ENCODE measurements around the gene IGLL5.

Gene IGLL5

DNA sequence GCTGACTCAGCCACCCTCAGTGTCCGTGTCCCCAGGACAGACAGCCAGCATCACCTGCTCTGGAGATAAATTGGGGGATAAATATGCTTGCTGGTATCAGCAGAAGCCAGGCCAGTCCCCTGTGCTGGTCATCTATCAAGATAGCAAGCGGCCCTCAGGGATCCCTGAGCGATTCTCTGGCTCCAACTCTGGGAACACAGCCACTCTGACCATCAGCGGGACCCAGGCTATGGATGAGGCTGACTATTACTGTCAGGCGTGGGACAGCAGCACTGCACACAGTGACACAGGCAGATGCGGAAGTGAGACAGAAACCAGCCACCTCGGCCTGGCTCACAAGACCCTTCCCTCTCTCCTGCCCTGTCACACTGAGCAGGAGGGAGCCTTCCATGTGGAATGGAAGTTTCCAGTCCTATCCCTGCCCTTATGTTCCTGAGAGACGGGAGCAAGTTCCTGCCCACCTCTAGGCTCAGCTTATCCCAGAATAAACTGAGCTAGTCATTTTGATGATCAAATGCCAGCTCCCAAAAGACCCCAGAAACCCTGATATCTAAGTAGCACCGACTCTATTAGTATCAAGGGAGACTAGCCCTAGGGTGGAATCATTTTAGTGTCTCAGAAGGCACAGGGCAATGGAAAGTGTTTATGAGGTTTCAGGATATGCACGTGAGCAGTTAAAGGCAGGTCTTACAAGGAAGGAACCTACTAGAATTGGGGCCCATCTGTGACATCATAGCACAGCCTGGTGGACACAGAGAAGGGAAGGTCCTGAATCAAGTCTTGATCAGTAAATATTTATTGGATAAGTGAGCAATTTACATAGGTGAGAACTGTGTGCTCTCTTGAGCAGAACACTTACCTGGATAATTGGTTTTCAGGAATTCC is 6.3 kb upstream of the IGLL5 start:
- in situ Hi-C loops (cut with MboI; ENCODE audit: low pct_unique_long_range_greater_than_20kb, low sequenced_read_pairs): no loop called here

DNA sequence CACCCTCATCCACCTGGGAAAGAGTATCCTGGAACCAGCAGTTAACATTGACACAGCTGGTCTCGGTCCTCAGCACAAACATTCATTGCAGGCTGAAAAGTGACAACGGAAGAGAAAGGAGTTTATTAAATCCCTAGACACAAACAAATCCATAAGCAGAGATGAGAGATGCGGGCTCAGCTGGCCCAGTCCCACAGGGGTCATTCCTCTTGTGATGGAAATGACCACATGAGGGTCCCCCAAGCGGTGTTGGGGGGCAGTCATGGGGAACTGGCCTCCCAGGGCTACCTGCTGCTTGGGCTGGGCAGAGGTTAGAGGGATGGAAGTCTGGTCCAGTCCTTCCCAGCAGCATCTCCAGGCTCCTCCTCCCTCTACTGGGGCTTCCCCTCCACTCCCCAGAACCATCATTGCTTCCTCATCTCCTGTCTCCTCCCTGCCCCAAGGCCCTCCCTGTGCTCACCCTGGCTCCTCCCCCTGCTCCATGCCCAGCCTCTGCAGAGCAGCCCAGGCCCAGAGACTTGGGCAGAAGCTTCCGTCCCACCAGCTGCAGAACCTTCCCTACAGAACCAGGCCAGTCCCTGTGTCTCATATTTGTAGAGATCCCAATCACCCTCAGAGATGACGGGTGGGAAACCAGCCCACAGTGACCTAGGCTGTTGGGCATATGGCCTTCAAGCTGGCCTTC is 5.4 kb upstream of the IGLL5 start:
- in situ Hi-C loops (cut with MboI; ENCODE audit: low pct_unique_long_range_greater_than_20kb, low sequenced_read_pairs): no loop called here
- DNase-seq: peak; percentile 24

More for the DNA sequence above, 6.3 kb upstream of the IGLL5 start:
- no peak for DNase-seq

DNA sequence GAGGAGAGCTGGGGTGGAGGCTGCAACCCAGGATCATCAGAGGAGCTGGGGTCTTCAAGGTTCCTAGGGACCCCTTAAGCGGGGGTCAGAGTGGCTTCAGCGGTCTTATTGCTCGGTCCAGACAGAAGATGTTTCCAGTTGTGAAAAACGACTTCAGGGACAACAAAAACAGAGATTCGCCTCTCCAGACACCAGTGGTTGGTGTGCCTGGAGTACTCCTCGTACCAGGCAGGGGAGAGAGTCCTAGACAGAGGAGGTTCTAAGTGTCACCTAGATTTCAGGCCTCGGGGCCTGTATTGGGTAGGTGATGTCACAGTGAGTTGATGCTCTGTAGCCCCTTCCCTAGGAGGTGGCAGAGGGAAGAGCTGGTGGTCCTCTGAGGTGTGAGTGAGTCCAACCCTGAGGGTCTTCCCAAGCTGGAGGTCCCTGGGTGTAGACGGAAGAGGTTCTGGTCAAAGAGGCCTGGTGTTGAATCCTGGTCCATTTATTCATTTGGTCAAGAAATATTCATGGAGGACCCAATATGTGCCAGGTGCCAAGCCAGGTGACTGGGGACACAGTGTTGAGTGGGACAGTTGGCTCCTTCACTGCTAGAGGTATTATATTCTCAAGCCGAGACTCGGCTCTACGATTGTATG is 4.4 kb upstream of the IGLL5 start:
- in situ Hi-C loops (cut with MboI; ENCODE audit: low pct_unique_long_range_greater_than_20kb, low sequenced_read_pairs): no loop called here

DNA sequence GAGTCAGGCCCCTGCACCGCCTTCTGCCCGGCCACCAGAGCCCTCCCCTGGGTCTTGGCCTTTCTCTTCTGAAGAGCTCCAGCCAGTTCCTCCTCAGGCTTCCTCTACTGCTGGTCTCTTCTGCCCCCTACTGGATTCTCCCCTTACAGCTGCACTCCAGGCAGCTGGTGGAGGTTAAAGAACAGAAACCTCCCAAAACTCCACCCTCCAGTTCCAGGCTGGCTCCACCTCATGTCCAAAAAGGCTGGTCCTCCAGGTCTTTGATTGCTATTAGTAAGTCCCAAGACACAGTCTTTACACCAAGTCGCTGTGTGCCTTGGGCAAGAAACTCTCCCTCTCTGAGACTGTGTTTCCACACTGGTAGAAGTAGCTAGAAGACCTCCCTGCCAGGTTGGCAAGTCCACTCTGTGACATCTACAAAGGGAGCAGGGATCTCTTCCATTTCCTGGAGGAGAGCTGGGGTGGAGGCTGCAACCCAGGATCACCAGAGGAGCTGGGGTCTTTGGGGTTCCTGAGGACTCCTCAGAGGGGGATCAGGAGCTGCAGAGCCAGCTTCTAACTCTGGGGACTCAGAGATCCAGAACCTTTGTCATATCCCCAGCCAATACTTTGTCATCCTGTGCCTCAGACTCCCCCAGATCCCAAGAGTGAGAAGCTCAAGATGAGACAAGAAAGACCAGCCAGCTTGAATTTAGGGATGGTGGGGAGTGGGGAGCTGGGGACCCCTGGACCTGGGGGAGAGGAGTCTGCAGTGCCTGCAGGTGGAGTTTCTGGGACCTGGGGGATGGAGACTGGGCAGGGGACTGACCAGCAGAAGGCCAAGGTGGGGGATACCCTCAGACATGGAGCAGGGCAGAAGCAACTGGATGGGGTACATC is 3.4 kb upstream of the IGLL5 start:
- DNase-seq: peak; percentile 86
- in situ Hi-C loops (cut with MboI; ENCODE audit: low pct_unique_long_range_greater_than_20kb, low sequenced_read_pairs): no loop called here

More for the DNA sequence above, 4.4 kb upstream of the IGLL5 start:
- DNase-seq: no peak

DNA sequence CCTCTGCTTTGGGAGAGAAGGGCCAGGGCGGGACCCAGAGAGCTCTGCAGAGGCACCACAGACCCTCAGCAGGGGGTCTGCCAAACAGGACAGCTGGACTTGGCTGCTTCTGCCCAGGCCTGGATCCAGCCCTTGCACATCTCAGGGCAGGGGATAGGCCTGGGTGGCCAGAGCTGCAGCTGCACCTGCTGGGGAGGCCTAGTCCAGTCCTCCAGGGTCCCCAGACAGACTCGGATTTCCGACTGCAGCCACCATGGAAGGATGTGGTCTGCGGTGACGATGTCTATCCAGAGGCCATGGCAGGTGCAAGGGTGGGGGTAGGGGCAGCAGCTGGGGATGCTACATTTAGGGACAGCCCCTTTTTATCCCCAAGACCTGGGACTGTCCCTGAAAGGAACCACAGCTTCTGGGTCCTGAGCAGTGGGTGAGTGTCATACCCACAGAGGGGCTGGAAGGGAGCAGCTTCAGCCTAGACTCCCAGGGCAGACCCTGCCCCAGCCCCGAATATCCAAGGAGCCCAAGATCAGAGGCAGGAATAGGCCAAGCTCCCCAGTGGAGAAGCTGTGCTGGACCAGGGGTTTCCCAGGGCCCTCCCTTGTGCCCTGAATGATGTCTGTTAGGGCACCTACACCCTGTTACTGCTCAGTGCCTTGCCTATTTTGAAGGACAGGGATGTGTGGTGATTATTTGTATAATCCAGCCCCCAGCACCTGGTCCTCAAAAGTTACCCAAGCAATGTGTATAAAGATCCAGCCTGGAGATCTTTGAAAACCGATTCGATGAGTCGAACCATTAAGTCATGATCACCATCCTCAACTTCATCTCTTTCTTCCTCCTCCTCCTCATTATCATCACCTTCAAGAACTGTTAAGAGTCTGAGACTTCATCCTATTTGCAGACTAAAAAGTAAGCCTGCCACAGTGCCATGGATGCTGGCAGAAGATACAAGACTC is 2.5 kb upstream of the IGLL5 start:
- in situ Hi-C loops (cut with MboI; ENCODE audit: low pct_unique_long_range_greater_than_20kb, low sequenced_read_pairs): no loop called here

DNA sequence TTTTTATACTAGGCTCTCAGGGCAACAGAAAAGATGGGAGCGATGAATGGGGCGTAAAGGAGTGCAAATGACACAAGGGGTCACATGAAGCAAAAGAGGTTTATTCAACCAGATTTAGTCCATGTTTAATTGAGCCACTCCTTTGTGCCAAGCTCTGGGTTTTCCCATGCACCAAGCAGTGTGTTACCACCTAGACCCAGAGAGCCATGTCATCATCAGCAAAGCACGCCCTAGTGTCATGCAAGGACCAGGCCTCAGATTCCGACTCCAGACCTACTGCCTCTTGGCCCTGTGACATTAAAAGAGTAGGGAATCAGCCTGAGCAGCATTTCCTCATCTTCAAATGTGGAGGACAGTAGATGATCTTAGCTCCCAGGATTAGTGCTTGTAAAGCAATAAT is 1.1 kb upstream of the IGLL5 start:
- no peak for DNase-seq
- in situ Hi-C loops (cut with MboI; ENCODE audit: low pct_unique_long_range_greater_than_20kb, low sequenced_read_pairs): no loop called here

More for the DNA sequence above, 2.5 kb upstream of the IGLL5 start:
- DNase-seq: no peak

DNA sequence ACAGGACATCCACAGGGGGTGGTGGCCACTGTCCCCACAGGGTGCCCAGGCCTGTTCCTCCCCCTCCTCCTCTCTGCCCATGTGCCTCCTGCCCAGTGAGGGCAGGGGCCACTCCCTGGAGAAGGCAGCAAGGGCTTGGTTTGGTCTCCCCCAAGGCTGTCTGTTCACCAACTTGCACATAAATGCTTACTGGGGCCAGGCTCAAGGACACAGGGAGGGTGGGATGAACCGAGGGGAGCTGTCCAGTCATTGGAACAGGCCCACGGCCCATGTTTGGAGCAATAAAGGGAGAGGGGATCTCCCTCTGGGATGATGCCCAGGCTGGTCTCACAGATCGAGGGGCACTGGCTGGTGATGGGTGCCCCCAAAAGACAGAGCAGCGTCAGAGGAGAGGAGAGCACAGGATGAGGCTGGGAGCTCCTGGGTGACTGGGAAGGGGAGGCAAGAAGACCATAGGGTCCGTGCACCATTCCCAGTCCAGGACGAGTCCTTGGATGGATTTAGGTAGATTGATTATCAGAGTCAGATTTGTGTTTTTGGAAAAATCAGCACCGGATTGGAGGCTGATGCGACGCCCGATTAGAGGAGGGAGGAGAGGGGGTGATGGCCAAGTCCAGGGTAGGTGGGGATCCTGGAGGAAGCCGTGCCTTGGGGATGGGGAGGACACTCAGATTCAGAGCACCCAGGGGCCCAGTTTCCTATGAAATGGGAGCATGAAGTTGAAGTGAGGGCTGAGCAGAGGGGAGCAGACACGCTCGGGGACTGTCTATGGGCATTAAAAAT is 1.1 kb downstream of the IGLL5 start:
- in situ Hi-C loops (cut with MboI; ENCODE audit: low pct_unique_long_range_greater_than_20kb, low sequenced_read_pairs): no loop called here
- no peak for DNase-seq

DNA sequence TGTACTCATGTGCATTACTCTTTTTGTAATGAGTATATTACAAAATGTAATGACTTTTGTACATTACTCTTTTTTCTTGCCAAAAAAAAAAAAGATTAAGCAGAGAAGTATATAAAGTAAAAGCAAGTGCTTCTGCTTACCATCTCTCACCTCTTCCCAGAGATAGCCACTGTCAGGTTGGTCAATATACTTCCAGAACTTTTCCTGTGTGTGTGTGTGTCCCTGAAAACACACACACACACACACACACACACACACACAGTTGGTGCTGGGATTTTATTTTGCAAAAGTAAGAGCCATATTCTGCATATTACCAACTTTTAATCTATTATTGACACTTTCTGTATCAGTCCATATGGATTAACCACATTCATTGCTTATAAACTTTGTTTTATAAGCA is 2.5 kb downstream of the IGLL5 start:
- no peak for DNase-seq
- in situ Hi-C loops (cut with MboI; ENCODE audit: low pct_unique_long_range_greater_than_20kb, low sequenced_read_pairs): no loop called here

DNA sequence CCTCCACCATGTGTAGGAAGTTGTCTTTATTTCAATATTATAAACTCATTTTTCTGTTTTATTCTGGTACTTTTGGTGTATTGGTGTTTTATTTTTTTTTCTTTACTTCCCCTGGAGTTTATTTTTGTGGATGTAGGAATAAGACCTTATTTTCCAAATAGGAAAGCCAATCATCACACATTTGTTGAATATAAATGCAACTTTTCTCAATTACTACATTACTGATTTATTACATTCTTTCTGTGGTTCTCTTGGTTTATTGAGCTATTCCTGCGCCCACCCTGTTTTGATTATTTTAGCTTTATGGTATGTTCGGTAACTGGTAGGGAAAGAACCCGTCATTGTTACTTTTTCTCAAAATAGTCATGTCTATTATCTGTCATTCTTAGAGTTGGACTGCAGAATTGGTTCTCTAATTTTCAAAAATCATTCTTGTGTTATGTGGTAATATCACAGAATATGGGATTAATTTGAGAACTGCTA is 3.6 kb downstream of the IGLL5 start:
- DNase-seq: no peak
- in situ Hi-C loops (cut with MboI; ENCODE audit: low pct_unique_long_range_greater_than_20kb, low sequenced_read_pairs): no loop called here

DNA sequence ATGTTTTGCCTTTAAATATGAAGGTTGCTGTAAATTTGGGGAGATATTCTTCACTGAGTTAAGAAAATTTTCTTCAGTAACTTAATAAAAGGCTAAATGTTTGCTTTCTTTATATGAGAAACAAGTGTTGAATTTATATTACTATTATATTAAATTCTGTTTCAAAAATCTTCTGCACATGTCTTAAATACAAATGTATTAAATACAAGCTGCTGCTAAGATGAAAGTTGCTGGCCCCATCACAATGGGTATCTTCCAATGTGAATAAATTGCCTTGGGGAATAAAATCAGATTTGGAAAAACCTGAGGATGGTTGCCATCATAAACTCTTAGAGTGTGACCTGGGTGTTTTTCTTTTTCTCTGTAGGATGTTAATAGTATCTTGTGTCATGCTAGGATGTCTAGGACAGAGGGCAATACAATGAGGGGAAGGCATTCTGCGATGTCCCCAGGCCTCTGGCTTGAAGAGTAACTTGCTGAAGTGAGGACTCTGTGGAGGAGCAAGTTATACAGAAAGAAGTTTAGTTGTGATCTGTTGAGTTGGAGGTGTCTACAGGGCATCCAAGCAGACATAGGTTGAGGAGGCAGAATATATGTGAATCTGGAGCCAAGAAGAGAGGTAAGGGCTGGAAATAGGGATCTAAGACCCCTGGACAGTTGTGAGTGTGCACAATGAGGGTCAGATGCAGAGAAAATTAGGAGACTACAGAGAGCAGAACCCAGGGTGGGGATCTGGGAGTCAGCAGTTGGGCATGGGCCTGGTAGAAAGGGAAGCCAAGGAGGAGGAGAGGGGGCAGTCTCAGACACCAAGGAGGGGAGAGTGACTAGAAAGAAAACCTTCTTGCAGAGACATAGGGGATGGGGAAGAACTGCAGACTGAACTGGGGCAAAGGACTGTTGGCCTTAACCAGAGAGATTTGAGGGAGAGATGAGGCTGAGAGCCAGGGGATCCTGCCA is 4.8 kb downstream of the IGLL5 start:
- in situ Hi-C loops (cut with MboI; ENCODE audit: low pct_unique_long_range_greater_than_20kb, low sequenced_read_pairs): no loop called here
- DNase-seq: no peak

DNA sequence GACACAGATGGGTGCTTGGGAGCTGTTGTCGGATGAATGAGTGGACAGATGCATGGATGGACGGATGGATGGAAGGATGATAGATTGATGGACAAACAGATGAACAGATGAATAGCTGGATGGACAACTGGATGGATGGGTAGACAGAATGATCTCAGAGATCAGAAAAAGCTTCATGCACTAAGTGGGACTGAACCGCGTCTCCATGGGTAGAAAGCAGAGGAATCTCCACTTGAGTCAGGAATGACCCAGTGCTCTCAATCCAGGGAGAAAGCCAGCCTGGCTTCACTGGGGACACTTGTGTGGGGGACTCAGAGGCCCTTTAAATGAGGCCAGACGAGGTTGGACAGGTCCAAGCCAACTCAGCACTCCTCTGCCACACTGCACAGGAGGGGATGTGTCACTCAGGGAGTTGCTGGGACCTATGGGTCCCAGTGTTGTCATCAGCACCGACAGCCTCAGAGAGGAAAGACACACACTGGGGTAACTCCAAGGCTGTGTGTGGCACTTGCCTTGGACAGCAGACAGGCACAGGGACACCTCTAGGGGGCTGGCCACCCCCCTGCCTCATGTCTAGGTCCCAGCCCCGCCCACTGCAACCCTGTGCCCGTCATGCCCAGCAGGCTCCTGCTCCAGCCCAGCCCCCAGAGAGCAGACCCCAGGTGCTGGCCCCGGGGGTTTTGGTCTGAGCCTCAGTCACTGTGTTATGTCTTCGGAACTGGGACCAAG is 5.6 kb downstream of the IGLL5 start:
- in situ Hi-C loops (cut with MboI; ENCODE audit: low pct_unique_long_range_greater_than_20kb, low sequenced_read_pairs): no loop called here
- no peak for DNase-seq

DNA sequence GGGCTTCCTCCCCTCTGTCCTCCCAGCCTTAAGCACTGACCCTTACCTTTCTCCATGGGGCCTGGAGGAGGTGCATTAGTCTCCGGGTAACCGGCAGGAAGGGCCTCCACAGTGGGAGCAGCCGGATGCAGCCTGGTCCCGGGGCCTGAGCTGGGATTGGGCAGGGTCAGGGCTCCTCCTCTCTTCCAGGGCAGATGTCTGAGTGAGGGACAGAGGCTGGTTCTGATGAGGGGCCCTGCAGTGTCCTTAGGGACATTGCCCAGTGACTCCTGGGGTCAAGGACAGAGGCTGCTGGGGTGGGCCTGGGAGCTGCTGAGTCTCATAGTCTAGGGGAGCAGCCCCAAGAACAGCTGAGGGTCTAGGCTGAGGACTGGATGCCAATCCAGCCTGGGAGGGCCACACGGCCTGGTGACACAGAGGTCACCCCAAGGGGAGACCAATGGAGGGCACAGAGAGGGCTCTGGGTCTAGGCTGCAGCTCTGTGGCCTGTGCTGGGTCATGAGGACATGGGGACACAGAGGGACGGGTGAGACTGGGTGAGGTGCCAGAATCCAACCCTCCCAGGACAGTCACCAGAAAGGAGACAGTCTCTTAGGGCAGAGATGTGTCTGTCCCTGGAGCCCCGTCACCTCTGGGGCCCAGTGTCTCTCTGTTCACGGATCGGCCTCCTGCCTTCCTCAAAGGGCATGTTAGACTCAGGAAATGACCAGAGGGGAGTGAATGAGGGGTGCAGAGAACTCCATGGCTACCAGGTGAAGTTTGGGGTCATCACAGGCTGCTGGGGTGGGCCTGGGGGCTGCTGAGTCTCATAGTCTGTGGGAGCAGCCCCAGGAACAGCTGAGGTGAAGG is 6.5 kb downstream of the IGLL5 start:
- no peak for DNase-seq
- in situ Hi-C loops (cut with MboI; ENCODE audit: low pct_unique_long_range_greater_than_20kb, low sequenced_read_pairs): no loop called here

DNA sequence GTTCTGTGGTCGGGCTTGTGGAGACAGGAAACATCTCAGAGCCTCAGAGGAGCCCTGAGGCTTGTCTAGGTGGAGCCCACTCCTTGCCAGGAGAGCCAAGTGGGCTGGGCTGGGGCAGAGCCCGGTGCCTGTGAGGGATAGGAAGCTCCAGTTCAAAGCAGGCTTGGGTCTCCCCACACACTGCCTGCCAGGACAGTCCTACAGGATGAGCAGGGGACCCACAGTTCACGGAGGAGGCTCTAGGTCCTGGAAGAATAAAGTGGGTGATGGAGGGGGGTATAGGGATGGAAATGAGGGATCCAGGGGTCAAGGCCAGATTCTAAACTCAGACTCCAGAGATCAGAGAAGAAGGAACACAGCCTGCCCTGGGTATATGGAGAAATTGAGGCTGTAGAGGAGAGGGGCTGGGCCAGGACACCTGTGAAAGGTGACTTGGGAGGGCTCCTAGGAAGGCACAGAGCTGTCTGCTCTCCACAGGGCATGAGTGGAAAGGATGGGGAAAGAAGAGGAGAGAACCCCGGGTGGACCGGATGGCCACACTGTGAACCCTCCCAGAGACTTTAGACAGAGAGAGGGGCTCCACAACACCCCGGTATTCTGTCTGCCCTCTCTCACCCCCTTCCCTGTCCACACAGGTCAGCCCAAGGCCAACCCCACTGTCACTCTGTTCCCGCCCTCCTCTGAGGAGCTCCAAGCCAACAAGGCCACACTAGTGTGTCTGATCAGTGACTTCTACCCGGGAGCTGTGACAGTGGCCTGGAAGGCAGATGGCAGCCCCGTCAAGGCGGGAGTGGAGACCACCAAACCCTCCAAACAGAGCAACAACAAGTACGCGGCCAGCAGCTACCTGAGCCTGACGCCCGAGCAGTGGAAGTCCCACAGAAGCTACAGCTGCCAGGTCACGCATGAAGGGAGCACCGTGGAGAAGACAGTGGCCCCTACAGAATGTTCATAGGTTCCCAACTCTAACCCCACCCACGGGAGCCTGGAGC is 7.4 kb downstream of the IGLL5 start:
- no peak for DNase-seq
- in situ Hi-C loops (cut with MboI; ENCODE audit: low pct_unique_long_range_greater_than_20kb, low sequenced_read_pairs): no loop called here
